ENCODE results near the gene ERI3. TPM values are rescaled to one million over a fixed set of nuclear protein-coding genes. Genes with fewer than 3 reads are reported as not detected.

Gene ERI3
- total and polyA plus RNA-seq, 2 of the 13 experiments (the other 11 are each of a cell fraction or from before 2014, with no cell fraction given): 35.6 to 35.9 TPM

DNA sequence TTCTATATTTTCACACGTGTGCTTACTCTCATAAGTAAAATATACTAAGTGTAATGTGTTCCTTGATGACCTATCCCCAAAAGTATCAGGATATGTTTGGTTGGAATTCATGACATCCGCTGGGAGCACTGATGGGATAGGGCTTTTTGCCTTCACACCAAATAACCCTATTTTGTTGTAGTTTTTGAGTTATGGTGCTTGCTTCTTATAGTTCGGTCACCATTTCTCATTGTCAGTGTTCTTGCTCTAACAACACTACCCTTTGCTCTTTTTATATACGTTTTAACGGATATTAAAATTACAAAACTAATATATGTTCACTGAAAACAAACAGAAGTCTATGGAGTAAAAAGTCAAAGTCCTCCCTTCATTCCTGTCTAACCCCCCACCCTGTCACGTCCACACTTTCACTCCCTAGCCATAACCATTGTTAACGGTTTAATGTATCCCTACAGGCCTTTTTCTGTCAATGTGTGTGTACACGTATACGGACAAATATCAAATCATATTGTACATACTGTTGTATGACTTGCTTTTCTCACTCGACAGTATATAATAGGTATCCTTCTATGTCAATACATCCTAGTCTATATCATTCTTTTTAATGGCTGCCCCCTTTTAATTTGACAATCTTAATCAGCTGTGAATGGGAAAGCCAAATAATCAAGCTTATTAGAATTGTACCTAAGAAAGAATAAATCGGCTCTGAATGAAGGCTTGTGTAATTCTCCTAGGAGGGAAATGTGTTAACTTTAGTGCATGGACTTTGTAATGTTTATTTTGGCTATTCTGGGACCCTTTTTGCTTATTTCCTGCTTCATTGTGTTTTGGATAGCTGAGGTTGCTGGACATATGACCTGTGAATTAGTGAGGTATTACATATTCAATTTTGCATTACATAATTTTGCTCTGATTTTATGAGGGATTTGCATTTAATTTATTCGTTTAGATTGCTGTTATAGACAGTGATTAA is 46.5 kb upstream of the ERI3 start (continued):
- TF ChIP-seq HINFP (CRISPR knock-in tag; IDR thresholded peaks at IDR 0.05; ENCODE audit: low read depth) (no peak), ETV6 (CRISPR knock-in tag; conservative IDR thresholded peaks at IDR 0.05) (no peak), TP53 (CRISPR knock-in tag; conservative IDR thresholded peaks at IDR 0.05) (no peak), ZNF296 (CRISPR knock-in tag; conservative IDR thresholded peaks at IDR 0.05) (no peak), DNMT3B (CRISPR knock-in tag; conservative IDR thresholded peaks at IDR 0.05) (no peak), SOX13 (IDR thresholded peaks at IDR 0.05) (no peak), SOX13 (CRISPR knock-in tag; conservative IDR thresholded peaks at IDR 0.05 in 1 of 2, IDR thresholded peaks at IDR 0.05 in 1 of 2) (peak in 1 of 2 experiments; percentile 70; a peak in 2 of 4 replicates), ATF2 (CRISPR knock-in tag; IDR thresholded peaks at IDR 0.05) (0 out of 2 replicates have a peak, but pooled peaks have one; percentile 20), ZNF768 (CRISPR knock-in tag; IDR thresholded peaks at IDR 0.05) (no peak), ZNF235 (CRISPR knock-in tag; IDR thresholded peaks at IDR 0.05; ENCODE audit: borderline replicate concordance) (no peak), XBP1 (CRISPR knock-in tag; IDR thresholded peaks at IDR 0.05) (no peak), ZNF607 (CRISPR knock-in tag; IDR thresholded peaks at IDR 0.05; ENCODE audit: borderline replicate concordance) (no peak), ZSCAN9 (CRISPR knock-in tag; IDR thresholded peaks at IDR 0.05; ENCODE audit: borderline replicate concordance) (no peak), REXO4 (CRISPR knock-in tag; IDR thresholded peaks at IDR 0.05; ENCODE audit: borderline replicate concordance) (no peak), ZNF569 (CRISPR knock-in tag; IDR thresholded peaks at IDR 0.05; ENCODE audit: borderline replicate concordance) (no peak), NR2C2 (CRISPR knock-in tag; IDR thresholded peaks at IDR 0.05; ENCODE audit: borderline replicate concordance) (no peak), SIX4 (CRISPR knock-in tag; IDR thresholded peaks at IDR 0.05) (no peak), POLR2AphosphoS2 (IDR thresholded peaks at IDR 0.05; ENCODE audit: low read depth, low read length) (no peak), ZNF317 (CRISPR knock-in tag; IDR thresholded peaks at IDR 0.05) (peak; percentile 55; the same call in 1 of the 2 replicates), YEATS2 (CRISPR knock-in tag; IDR thresholded peaks at IDR 0.05; ENCODE audit: borderline replicate concordance) (no peak), RARA (CRISPR knock-in tag; IDR thresholded peaks at IDR 0.05) (peak; percentile 73), AKNA (CRISPR knock-in tag; IDR thresholded peaks at IDR 0.05; ENCODE audit: borderline replicate concordance) (no peak)
